GM21576 (cell line): ENCODE results near the gene IQSEC3.

Source experiments
- ATAC-seq: cut with Tn5 transposase; IDR thresholded peaks from one replicate; pipeline ENCODE4 v1.9.1; 2021; ENCODE audit warnings: mild to moderate bottlenecking, moderate library complexity; ENCODE audit not compliant: unreplicated experiment

IQSEC3 gene

DNA sequence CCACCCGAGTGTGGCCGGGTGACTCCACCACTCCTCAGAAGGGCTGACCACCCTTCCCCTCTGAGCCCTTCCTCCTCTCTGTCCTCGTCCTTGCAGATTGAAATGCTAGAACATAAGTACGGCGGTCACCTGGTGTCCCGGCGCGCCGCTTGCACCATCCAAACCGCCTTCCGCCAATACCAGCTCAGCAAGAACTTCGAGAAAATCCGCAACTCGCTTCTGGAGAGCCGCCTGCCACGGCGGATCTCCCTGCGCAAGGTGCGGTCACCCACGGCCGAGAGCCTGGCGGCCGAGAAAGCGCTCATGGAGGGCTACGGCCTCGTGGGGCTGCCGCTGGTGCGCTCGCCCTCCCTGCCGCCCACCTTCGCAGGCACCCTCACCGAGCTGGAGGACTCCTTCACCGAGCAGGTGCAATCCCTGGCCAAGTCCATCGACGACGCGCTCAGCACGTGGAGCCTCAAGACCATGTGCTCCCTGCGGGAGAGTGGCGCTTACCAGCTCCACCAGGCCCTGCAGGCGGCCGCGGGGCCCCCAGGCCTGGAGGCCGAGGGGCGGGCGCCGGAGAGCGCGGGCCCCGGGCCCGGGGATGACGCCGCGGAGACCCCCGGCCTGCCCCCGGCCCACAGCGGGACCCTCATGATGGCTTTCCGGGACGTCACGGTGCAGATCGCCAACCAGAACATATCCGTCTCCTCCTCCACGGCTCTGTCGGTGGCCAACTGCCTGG is 71.8 kb downstream of the IQSEC3 start:
- ATAC-seq: no peak

DNA sequence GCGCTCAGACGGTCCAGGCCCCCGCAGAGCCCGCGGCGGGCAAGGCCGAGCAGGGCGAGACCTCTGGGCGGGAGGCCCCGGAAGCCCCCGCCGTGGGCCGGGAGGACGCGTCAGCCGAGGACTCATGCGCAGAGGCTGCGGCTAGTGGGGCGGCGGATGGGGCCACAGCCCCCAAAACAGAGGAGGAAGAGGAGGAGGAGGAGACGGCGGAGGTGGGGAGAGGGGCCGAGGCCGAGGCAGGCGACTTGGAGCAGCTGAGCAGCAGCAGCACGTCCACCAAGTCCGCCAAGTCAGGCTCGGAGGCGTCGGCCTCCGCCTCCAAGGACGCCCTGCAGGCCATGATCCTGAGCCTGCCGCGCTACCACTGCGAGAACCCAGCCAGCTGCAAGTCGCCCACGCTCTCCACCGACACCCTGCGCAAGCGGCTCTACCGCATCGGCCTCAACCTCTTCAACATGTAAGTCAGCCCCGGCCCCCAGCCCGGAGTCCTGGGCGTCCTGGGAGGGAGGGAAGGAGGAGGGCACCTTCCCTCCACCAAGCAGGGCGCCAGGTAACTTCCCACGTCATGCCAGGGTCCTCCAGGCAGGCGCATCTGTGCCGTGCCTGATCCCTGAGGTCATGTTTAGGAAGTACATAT is 72.4 kb downstream of the IQSEC3 start:
- ATAC-seq: no peak

DNA sequence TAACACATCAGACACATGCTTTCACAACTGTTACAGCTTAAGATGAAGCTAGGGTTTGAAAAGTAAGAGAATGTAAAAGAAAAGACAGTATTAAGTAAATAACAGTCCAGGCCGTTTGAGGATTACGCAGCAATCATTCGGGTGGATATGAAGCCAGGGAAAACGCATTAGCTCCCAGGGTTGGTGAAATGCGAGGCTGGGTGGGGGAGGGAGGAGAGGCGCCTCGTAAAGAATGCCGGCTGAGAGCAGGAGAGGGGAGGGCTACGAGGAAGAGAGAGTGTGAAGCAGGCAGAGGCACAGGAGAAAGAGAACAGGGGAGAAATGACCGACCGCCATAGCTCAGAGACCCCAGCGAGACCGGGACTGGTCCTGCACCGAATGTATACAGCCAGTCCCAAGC is 73.0 kb downstream of the IQSEC3 start:
- no peak for ATAC-seq

DNA sequence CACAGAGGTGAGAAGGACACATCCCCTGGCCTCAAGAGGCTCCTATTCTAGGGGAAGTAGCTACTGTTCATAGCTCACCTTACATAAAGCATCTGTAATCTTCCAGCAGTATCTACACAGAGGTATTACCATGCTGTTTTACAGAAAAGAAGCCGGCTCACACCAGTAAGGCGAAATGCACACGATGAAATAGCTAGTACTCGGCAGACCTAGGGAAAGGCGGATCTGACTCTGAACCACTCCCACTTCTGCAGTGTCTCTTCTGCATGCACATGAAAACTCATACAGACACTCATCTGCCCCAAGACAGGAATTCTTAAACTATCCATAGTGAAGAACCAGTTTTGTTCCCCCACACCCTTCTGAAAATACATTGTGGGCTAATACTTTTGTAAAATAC is 73.6 kb downstream of the IQSEC3 start:
- ATAC-seq: no peak

GRCh38 chr12:143964-144649 is 77.5 kb downstream of the IQSEC3 start:
- ATAC-seq: no peak

GRCh38 chr12:144650-145284 is 78.2 kb downstream of the IQSEC3 start:
- ATAC-seq: no peak

DNA sequence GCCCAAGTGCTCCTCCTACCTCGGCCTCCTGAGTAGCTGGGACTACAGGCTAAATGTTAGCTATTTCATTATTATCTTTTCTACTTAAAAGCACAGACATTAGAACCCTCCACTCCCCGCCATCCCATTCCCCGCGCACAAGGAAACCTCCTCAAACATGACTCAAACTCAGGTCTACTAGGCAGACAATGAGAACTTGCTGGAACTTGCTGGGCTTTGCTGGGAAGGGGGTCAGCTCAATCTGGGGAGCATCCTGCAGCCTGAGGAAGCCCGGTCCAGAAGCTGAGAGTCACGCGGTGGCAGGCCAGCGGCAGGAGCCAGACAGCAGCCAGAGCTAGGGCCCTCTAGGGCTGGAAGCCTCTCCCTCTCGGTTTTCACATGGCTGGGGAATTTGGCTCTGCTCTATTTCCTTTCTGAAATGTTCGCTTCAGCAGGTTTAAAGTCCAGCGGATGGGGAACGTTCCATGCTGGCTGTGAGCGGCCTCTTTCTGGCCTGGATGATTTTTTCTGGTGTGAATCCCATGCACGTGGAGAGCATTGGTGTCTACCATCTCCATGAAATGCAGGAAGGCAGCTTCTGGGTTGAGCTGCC is 78.9 kb downstream of the IQSEC3 start:
- ATAC-seq: no peak

- ATAC-seq: no peak
These were observed 80.7 kb downstream of the IQSEC3 start for GRCh38 chr12:147242-147641.

- no peak for ATAC-seq
These were observed 82.3 kb downstream of the IQSEC3 start for GRCh38 chr12:148676-149416.

- ATAC-seq: no peak
These were observed 85.0 kb downstream of the IQSEC3 start for GRCh38 chr12:151579-151978.

DNA sequence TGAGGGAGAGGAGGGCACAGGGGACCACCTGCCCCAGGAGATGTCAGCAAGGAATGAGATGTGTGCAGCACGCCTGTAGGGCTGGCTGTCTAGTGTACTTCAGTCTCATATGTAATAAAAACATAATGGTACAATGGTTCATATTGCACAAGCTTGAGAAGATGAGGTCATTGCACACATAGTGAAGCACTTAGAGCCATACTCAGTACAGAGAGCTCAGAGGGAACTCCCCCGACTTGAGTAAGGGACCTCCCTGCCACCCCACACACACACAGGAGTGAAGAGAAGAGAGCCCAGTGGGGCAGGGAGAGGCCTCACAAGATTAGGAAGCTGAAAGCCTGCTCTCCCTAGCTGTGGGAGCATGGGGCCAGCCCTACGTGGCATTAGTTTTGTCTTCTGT is 85.9 kb downstream of the IQSEC3 start:
- no peak for ATAC-seq

- no peak for ATAC-seq
These were observed 86.6 kb downstream of the IQSEC3 start for GRCh38 chr12:153080-153746.

- ATAC-seq: no peak
These were observed 87.5 kb downstream of the IQSEC3 start for GRCh38 chr12:154058-154457.

DNA sequence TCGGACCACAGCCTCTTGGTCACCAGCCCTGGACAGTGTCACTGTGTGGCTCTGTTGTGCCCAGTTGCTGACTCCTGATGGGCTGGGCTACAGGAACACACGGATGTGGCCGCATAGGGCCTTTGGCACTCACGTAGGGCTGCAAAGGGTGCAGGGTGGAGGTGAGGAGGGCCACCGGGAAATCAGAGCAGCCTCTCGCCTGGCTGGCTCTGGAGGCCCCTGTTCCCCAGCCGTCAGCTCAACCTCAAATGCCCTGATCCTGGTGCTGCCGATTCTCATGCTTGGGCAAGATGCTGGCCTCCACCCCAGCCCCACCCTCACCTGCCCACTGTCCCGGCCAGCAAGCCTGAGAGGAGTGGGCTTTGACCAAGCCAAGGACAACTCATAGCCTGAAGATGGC is 88.4 kb downstream of the IQSEC3 start:
- no peak for ATAC-seq

DNA sequence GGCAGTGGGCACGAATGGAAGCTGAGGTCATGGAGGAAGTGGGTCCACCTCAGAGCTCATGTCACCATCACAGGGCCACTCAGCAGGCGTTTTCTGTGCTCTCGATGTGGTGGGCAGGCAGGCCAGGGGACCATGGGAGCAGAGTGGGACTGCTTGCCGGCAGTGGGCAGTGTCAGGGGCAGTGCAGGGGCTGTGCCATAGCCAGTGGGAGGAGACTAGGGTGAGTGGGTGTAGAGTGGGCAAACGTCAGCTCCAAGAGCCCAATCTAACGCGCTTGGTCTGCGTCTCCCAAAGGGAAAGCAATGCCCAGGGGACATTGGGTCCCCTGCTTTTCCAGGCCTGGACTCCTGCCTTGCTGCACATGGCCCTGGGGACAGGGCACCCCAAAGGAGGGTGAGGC is 89.1 kb downstream of the IQSEC3 start:
- no peak for ATAC-seq

- no peak for ATAC-seq
These were observed 90.4 kb downstream of the IQSEC3 start for GRCh38 chr12:156945-157344.

DNA sequence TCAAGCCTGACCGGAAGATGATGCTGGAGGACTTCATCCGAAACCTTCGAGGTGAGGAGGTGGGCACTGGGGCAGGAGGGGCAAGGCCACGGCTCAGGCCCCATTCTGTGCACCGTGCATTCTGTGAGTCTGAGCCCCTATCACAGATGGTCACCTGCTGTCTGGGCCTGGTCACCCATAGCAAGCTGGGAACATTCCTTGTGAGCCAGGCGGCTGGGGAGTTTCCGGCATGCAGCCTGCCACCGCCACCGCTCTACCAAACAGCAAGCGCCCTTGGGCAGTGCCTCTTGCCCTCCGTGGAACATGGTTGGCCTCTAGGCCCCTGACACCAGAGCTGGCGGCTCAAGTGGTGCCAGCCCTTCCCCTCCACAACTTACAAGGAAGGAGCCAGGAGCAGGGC is 91.1 kb downstream of the IQSEC3 start:
- no peak for ATAC-seq

GRCh38 chr12:159156-159782 is 92.7 kb downstream of the IQSEC3 start:
- ATAC-seq: no peak

- ATAC-seq: no peak
These were observed 94.3 kb downstream of the IQSEC3 start for GRCh38 chr12:160858-161257.

- no peak for ATAC-seq
These were observed 95.3 kb downstream of the IQSEC3 start for GRCh38 chr12:161823-162222.
